ENCODE data around the gene SFTA2. TPM values are rescaled to one million over a fixed set of nuclear protein-coding genes. Genes with fewer than 3 reads are reported as not detected.
"Not testable (repeated sequence)": the region's sequence is repeated elsewhere in the genome, so short reads cannot be mapped to it uniquely, and the experiment has no call there.

SFTA2 gene
- polyA plus RNA-seq, 1 of the 3 experiments (the other 2 are of a cell fraction) = not detected

DNA sequence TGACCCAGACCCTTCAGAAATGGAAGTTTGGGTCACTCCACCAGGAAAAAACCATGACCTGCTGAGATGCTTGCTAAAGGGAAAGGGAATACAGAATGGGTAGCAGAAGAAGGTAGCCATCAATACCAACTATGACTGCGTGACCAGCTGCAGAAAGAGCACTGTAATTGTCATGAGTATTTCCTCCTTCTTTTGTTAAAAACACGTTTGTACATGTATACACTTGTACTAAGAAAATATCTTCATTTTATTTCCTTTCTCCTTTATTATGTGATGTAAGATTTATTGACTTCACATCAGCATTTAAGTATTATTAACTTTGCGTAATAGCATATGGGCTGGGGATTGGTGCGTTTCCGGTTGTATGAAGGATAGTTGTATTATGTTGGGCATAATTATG lies 39.0 kb upstream of the SFTA2 start:
- H3K79me2 ChIP-seq (ENCODE audit: insufficient read depth) = no peaks in the 10 kb centered on the region
- WGBS (ENCODE audit: low lambda C conversion rate) = 53% methylated on average over 5 of the region's 5 CpGs
- ChIA-PET CTCF (no interaction called here), POLR2A (no interaction called here)
- H3K36me3 ChIP-seq (replicated peaks in 1 of 2; ENCODE audit: control insufficient read depth in 1 of 2, insufficient read depth in 2 of 2, low read length in 1 of 2) = no peaks in the 10 kb centered on the region
- no peak for DNase-seq
- H2AFZ ChIP-seq (ENCODE audit: low read depth) = no peak overlapping the region
- no peaks in the 10 kb centered on the region for H3K4me1 ChIP-seq (ENCODE audit: control insufficient read depth in 1 of 2, insufficient read depth in 2 of 2, low read depth in 1 of 2, low read length in 1 of 2)
- no peaks in the 10 kb centered on the region for H3K9me2 ChIP-seq
- H3K9ac ChIP-seq = no peak overlapping the region
- no peaks in the 10 kb centered on the region for H3K9me3 ChIP-seq
- TF ChIP-seq GATA2 (CRISPR knock-in tag; IDR thresholded peaks at IDR 0.05) = no peak
- H3F3A ChIP-seq (replicated peaks; ENCODE audit: insufficient read depth) = no peaks in the 10 kb centered on the region
- no peak overlapping the region for H3K4me3 ChIP-seq (ENCODE audit: low read depth in 2 of 2, low read length in 1 of 2)
- no peak overlapping the region for H3K4me2 ChIP-seq
- no peaks in the 10 kb centered on the region; the same call in 1 of the 2 replicates for H3K27me3 ChIP-seq (ENCODE audit: insufficient read depth)
- no peak overlapping the region for H3K27ac ChIP-seq (ENCODE audit: low read depth in 2 of 2, low read length in 1 of 2)
- no peaks in the 10 kb centered on the region for H4K20me1 ChIP-seq (ENCODE audit: insufficient read depth)

DNA sequence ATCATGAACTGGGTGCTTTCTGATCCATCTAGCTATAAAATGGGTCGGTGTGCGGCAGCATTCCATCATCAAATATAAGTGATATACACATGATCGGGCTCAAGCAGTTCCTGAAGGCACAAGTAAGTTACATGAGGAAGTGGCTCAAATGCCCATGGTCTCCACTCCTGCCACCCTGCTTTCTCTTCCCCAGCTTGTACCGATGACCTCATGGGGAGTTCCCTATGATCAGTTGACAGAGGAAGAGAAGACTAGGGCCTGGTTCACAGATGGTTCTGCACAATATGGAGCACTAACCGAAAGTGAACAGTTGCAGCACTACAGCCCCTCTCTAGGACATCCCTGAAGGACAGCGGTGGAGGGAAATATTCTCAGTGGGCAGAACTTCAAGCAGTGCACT lies 37.2 kb upstream of the SFTA2 start:
- H3K9me2 ChIP-seq; H3K79me2 ChIP-seq (ENCODE audit: insufficient read depth); H3K4me3 ChIP-seq (ENCODE audit: low read depth in 2 of 2, low read length in 1 of 2); CTCF ChIA-PET; H3K36me3 ChIP-seq (replicated peaks in 1 of 2; ENCODE audit: control insufficient read depth in 1 of 2, insufficient read depth in 2 of 2, low read length in 1 of 2); H3F3A ChIP-seq (replicated peaks; ENCODE audit: insufficient read depth); H3K4me1 ChIP-seq (ENCODE audit: control insufficient read depth in 1 of 2, insufficient read depth in 2 of 2, low read depth in 1 of 2, low read length in 1 of 2); H2AFZ ChIP-seq (ENCODE audit: low read depth); H4K20me1 ChIP-seq (ENCODE audit: insufficient read depth); DNase-seq; H3K27me3 ChIP-seq (ENCODE audit: insufficient read depth); H3K9ac ChIP-seq; H3K27ac ChIP-seq (ENCODE audit: low read depth in 2 of 2, low read length in 1 of 2); H3K9me3 ChIP-seq; H3K4me2 ChIP-seq; POLR2A ChIA-PET: not testable (repeated sequence)
- WGBS (ENCODE audit: low lambda C conversion rate) = 41% methylated on average over 6 of the region's 6 CpGs

DNA sequence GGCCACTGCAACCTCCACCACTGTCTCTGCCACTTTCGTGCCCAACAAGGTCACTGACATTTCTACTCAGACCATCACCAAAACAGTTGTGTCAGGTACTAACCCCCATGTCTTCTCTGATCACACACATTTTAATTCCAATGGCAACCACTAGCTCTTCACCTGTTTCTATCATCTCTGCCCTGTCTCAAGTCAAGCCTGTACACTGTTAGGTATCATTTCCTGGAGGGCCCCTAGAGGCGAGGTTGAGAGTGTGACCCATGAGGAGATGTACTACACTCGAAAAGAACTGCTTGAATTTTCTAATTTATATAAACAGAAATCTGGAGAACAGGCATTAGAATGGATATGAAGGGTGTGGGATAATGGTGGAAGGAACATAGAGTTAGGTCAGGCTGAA lies 34.2 kb upstream of the SFTA2 start:
- POLR2A ChIA-PET = no interaction called here

More for the DNA sequence above, 34.2 kb upstream of the SFTA2 start:
- Histone ChIP-seq H3K27ac (ENCODE audit: low read depth in 2 of 2, low read length in 1 of 2) (no peak overlapping the region), H3K9me2 (no peaks in the 10 kb centered on the region), H3K4me1 (ENCODE audit: control insufficient read depth in 1 of 2, insufficient read depth in 2 of 2, low read depth in 1 of 2, low read length in 1 of 2) (no peaks in the 10 kb centered on the region; a peak in 1 of 4 replicates), H3K36me3 (replicated peaks in 1 of 2; ENCODE audit: control insufficient read depth in 1 of 2, insufficient read depth in 2 of 2, low read length in 1 of 2) (no peaks in the 10 kb centered on the region), H3K9me3 (no peaks in the 10 kb centered on the region), H2AFZ (ENCODE audit: low read depth) (no peak overlapping the region), H3K27me3 (ENCODE audit: insufficient read depth) (no peaks in the 10 kb centered on the region; the same call in 1 of the 2 replicates), H3K9ac (no peak overlapping the region), H3K4me3 (ENCODE audit: low read depth in 2 of 2, low read length in 1 of 2) (no peak overlapping the region), H3K79me2 (ENCODE audit: insufficient read depth) (no peaks in the 10 kb centered on the region), H4K20me1 (ENCODE audit: insufficient read depth) (no peaks in the 10 kb centered on the region), H3K4me2 (no peak overlapping the region), H3F3A (replicated peaks; ENCODE audit: insufficient read depth) (no peaks in the 10 kb centered on the region)
- no peak for DNase-seq
- 10% methylated on average over 3 of the region's 3 CpGs for WGBS (ENCODE audit: low lambda C conversion rate)
- CTCF ChIA-PET = interaction anchor here (1.2 kb wide), 1 partner anchor 121 kb away, joined by 3 read pairs; no protein-coding TSS in a partner anchor
- TF ChIP-seq, protein P1, sequence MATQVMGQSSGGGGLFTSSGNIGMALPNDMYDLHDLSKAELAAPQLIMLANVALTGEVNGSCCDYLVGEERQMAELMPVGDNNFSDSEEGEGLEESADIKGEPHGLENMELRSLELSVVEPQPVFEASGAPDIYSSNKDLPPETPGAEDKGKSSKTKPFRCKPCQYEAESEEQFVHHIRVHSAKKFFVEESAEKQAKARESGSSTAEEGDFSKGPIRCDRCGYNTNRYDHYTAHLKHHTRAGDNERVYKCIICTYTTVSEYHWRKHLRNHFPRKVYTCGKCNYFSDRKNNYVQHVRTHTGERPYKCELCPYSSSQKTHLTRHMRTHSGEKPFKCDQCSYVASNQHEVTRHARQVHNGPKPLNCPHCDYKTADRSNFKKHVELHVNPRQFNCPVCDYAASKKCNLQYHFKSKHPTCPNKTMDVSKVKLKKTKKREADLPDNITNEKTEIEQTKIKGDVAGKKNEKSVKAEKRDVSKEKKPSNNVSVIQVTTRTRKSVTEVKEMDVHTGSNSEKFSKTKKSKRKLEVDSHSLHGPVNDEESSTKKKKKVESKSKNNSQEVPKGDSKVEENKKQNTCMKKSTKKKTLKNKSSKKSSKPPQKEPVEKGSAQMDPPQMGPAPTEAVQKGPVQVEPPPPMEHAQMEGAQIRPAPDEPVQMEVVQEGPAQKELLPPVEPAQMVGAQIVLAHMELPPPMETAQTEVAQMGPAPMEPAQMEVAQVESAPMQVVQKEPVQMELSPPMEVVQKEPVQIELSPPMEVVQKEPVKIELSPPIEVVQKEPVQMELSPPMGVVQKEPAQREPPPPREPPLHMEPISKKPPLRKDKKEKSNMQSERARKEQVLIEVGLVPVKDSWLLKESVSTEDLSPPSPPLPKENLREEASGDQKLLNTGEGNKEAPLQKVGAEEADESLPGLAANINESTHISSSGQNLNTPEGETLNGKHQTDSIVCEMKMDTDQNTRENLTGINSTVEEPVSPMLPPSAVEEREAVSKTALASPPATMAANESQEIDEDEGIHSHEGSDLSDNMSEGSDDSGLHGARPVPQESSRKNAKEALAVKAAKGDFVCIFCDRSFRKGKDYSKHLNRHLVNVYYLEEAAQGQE (IDR thresholded peaks at IDR 0.05; ENCODE audit: low read depth, low read length) = no peak
- no peak for TF ChIP-seq TCF12 (IDR thresholded peaks at IDR 0.05)
- TF ChIP-seq, protein P2, sequence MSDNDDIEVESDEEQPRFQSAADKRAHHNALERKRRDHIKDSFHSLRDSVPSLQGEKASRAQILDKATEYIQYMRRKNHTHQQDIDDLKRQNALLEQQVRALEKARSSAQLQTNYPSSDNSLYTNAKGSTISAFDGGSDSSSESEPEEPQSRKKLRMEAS (IDR thresholded peaks at IDR 0.05; ENCODE audit: low read depth) = no peak
- TF ChIP-seq RXRA (IDR thresholded peaks at IDR 0.05; ENCODE audit: borderline replicate concordance, low read depth) = no peak
- no peak for TF ChIP-seq JUND (IDR thresholded peaks at IDR 0.05)
- TF ChIP-seq, protein P3, sequence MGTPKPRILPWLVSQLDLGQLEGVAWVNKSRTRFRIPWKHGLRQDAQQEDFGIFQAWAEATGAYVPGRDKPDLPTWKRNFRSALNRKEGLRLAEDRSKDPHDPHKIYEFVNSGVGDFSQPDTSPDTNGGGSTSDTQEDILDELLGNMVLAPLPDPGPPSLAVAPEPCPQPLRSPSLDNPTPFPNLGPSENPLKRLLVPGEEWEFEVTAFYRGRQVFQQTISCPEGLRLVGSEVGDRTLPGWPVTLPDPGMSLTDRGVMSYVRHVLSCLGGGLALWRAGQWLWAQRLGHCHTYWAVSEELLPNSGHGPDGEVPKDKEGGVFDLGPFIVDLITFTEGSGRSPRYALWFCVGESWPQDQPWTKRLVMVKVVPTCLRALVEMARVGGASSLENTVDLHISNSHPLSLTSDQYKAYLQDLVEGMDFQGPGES (IDR thresholded peaks at IDR 0.05; ENCODE audit: low read depth, low read length) = no peak
- TF ChIP-seq, protein P4, sequence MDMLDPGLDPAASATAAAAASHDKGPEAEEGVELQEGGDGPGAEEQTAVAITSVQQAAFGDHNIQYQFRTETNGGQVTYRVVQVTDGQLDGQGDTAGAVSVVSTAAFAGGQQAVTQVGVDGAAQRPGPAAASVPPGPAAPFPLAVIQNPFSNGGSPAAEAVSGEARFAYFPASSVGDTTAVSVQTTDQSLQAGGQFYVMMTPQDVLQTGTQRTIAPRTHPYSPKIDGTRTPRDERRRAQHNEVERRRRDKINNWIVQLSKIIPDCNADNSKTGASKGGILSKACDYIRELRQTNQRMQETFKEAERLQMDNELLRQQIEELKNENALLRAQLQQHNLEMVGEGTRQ (IDR thresholded peaks at IDR 0.05; ENCODE audit: borderline replicate concordance, low read depth, low read length) = no peak
- no peak for TF ChIP-seq GABPA (IDR thresholded peaks at IDR 0.05; ENCODE audit: low read depth)
